Thymus (tissue), 11 donors: ENCODE results near the gene CD300E. TPM values are rescaled to one million over a fixed set of nuclear protein-coding genes. Genes with fewer than 3 reads are reported as not detected.

Experiments used
- DNase-seq, 9 donors: peaks; one replicate each; pipeline ENCODE4 v3.0.0-alpha.2; 2013; ENCODE audit warnings: low spot score in 9 of 9, low read depth in 6 of 9, missing footprints in 1 of 9
- H3K27ac ChIP-seq, 2 donors: one replicate each; pipeline ENCODE4 v1.5.1; 2013; ENCODE audit warnings: control low read depth in 1 of 2, low read depth in 1 of 2, low read length in 1 of 2, mild to moderate bottlenecking in 1 of 2, moderate library complexity in 1 of 2
- H3K27me3 ChIP-seq, 2 donors: one replicate each; pipeline ENCODE4 v1.5.1; 2013; ENCODE audit warnings: low read length in 1 of 2; ENCODE audit not compliant: control insufficient read depth in 2 of 2, insufficient read depth in 1 of 2
- H3K36me3 ChIP-seq, 2 donors: one replicate each; pipeline ENCODE4 v1.5.1; 2013; ENCODE audit warnings: low read length in 1 of 2, mild to moderate bottlenecking in 1 of 2, moderate library complexity in 1 of 2; ENCODE audit not compliant: control insufficient read depth in 2 of 2, insufficient read depth in 2 of 2
- H3K4me1 ChIP-seq, 2 donors: one replicate each; pipeline ENCODE4 v1.5.1; 2013; ENCODE audit warnings: low read length in 2 of 2; ENCODE audit not compliant: control insufficient read depth in 2 of 2, insufficient read depth in 2 of 2
- H3K4me3 ChIP-seq, 2 donors: one replicate each; pipeline ENCODE4 v1.5.1; 2013; ENCODE audit warnings: low read length in 2 of 2, control low read depth in 1 of 2, mild to moderate bottlenecking in 1 of 2
- H3K9me3 ChIP-seq, 2 donors: one replicate each; pipeline ENCODE4 v1.5.1; 2013; ENCODE audit warnings: low read length in 1 of 2, mild to moderate bottlenecking in 1 of 2; ENCODE audit not compliant: control insufficient read depth in 2 of 2, insufficient read depth in 1 of 2
- WGBS: extraction: QIAGEN DNeasy Blood & Tissue Kit; methylation state at CpG from one replicate; pipeline ENCODE4 v1.1.7; 2013; 5-methylcytosine and 5-hydroxymethylcytosine counted together
- polyA plus RNA-seq: library from polyadenylated mRNA; stranded (reverse); fragments of 200-250 nt; gene quantifications from one replicate; pipeline ENCODE4 v1.2.3, GENCODE V29; 2013
- total RNA-seq: library from RNA; stranded (reverse); fragments of 120-200 nt; gene quantifications from one replicate; pipeline ENCODE4 v1.2.4, GENCODE V29; 2013
- donor health status: healthy.

Gene CD300E
- total and polyA plus RNA-seq, 2 donors = 0.33 to 4.0 TPM

GRCh38 chr17:74567397-74567796 lies 56.1 kb downstream of the CD300E start, which contains the start of gene CD300H:
CD300H (minus strand) TSS chr17:74567509.
- no peak within 1 kb of the TSS for H3K27ac ChIP-seq
- 75% methylated on average over 2 of the region's 2 CpGs for WGBS
- peaks cover 0 to 19% of the 10 kb centered on the region in 2 donors for H3K27me3 ChIP-seq
- no peaks in the 10 kb centered on the region for H3K9me3 ChIP-seq
- H3K4me1 ChIP-seq = peaks cover 0 to 9% of the 10 kb centered on the region in 2 donors
- no peaks in the 10 kb centered on the region for H3K36me3 ChIP-seq
- peak in 1 of 9 donors; percentile 5 for DNase-seq
- no peak within 1 kb of the TSS for H3K4me3 ChIP-seq

- H3K9me3 ChIP-seq = no peaks in the 10 kb centered on the region
- H3K36me3 ChIP-seq = no peaks in the 10 kb centered on the region
- H3K27me3 ChIP-seq = peaks cover 0 to 19% of the 10 kb centered on the region in 2 donors
- no peak overlapping the region for H3K27ac ChIP-seq
- no peak overlapping the region for H3K4me3 ChIP-seq
- WGBS = 59% methylated on average over 9 of the region's 9 CpGs
- peak in 5 of 9 donors; percentile 4 to 40 (median 8) for DNase-seq
- peaks cover 0 to 9% of the 10 kb centered on the region in 2 donors for H3K4me1 ChIP-seq
Measured at GRCh38 chr17:74566132-74566753, 57.3 kb downstream of the CD300E start.

GRCh38 chr17:74565126-74565525 lies 58.4 kb downstream of the CD300E start:
- no peak overlapping the region for H3K27ac ChIP-seq
- WGBS = 78% methylated on average over 5 of the region's 5 CpGs
- peaks cover 0 to 9% of the 10 kb centered on the region in 2 donors for H3K4me1 ChIP-seq
- no peak overlapping the region for H3K4me3 ChIP-seq
- DNase-seq = no peak
- no peaks in the 10 kb centered on the region for H3K9me3 ChIP-seq
- no peaks in the 10 kb centered on the region for H3K36me3 ChIP-seq
- peaks cover 0 to 17% of the 10 kb centered on the region in 2 donors for H3K27me3 ChIP-seq

- H3K4me3 ChIP-seq = no peak overlapping the region
- 96% methylated on average over 1 of the region's 1 CpG for WGBS
- no peaks in the 10 kb centered on the region for H3K9me3 ChIP-seq
- no peak overlapping the region for H3K27ac ChIP-seq
- DNase-seq = no peak
- H3K27me3 ChIP-seq = peaks cover 0 to 7% of the 10 kb centered on the region in 2 donors
- H3K36me3 ChIP-seq = no peaks in the 10 kb centered on the region
- H3K4me1 ChIP-seq = peaks cover 0 to 2% of the 10 kb centered on the region in 2 donors
Measured at GRCh38 chr17:74563358-74563757, 60.2 kb downstream of the CD300E start.

GRCh38 chr17:74561586-74561985 lies 62.0 kb downstream of the CD300E start:
- H3K27me3 ChIP-seq = peaks cover 0 to 2% of the 10 kb centered on the region in 2 donors
- no peaks in the 10 kb centered on the region for H3K9me3 ChIP-seq
- H3K4me1 ChIP-seq = no peaks in the 10 kb centered on the region
- no peaks in the 10 kb centered on the region for H3K36me3 ChIP-seq
- no peak overlapping the region for H3K4me3 ChIP-seq
- 84% methylated on average over 3 of the region's 3 CpGs for WGBS
- no peak for DNase-seq
- no peak overlapping the region for H3K27ac ChIP-seq

Other genes with a start within 250 kb of the CD300E start
- 11.5 TPM for gene GPRC5C, start 191.7 kb downstream of the CD300E start, total RNA-seq
- 14.3 TPM for gene GPRC5C, start 191.7 kb downstream of the CD300E start, polyA plus RNA-seq
- 28.0 TPM for gene CD300A, start 157.1 kb downstream of the CD300E start, total RNA-seq
- gene CD300A, start 157.1 kb downstream of the CD300E start, polyA plus RNA-seq = 26.7 TPM
- gene CD300LB, start 92.3 kb downstream of the CD300E start, total RNA-seq = 0.38 TPM
- gene CD300LB, start 92.3 kb downstream of the CD300E start, polyA plus RNA-seq = 0.64 TPM
- 0.80 TPM for gene CD300C, start 77.6 kb downstream of the CD300E start, total RNA-seq
- 1.2 TPM for gene CD300C, start 77.6 kb downstream of the CD300E start, polyA plus RNA-seq
- gene CD300H, start 56.2 kb downstream of the CD300E start, total RNA-seq = 0.38 TPM
- gene CD300H, start 56.2 kb downstream of the CD300E start, polyA plus RNA-seq = 2.8 TPM
- gene CD300LD, start 31.5 kb downstream of the CD300E start, total RNA-seq = not detected
- 0.16 TPM for gene CD300LD, start 31.5 kb downstream of the CD300E start, polyA plus RNA-seq
- 3.4 TPM for gene CD300LF, start 89.2 kb upstream of the CD300E start, total RNA-seq
- gene CD300LF, start 89.2 kb upstream of the CD300E start, polyA plus RNA-seq = 6.0 TPM
- 19.9 TPM for gene RAB37, start 113.5 kb upstream of the CD300E start, total RNA-seq
- gene RAB37, start 113.5 kb upstream of the CD300E start, polyA plus RNA-seq = 29.3 TPM
- 49.5 TPM for gene NHERF1, start 124.9 kb upstream of the CD300E start, total RNA-seq
- gene NHERF1, start 124.9 kb upstream of the CD300E start, polyA plus RNA-seq = 56.6 TPM
- gene NAT9, start 152.6 kb upstream of the CD300E start, total RNA-seq = 17.8 TPM
- gene NAT9, start 152.6 kb upstream of the CD300E start, polyA plus RNA-seq = 31.1 TPM
- gene GRIN2C, start 236.1 kb upstream of the CD300E start, total RNA-seq = 0.05 TPM
- gene GRIN2C, start 236.1 kb upstream of the CD300E start, polyA plus RNA-seq = 0.07 TPM
- gene FDXR, start 249.3 kb upstream of the CD300E start, total RNA-seq = 8.2 TPM
- 14.1 TPM for gene FDXR, start 249.3 kb upstream of the CD300E start, polyA plus RNA-seq